BJ (cell line): ENCODE measurements around the gene SMO. TPM values are rescaled to one million over a fixed set of nuclear protein-coding genes. Genes with fewer than 3 reads are reported as not detected.
A peak's percentile ranks its signal among the peaks of the same experiment; 100 is the strongest.

ENCODE experiments used
- CTCF ChIA-PET: fragments of 350-600 bp; formaldehyde crosslinking; extraction: SDS; loops from one replicate; lab custom pipeline; 2021; ENCODE audit warnings: antibody characterized with exemption, inconsistent platforms; lab: Yijun Ruan, JAX
- POLR2A ChIA-PET: fragments of 300-600 bp; sonication (Branson Sonifier 250); formaldehyde crosslinking; extraction: SDS; loops from one replicate; lab custom pipeline; 2021; ENCODE audit warnings: antibody characterized with exemption; lab: Charles Lee
- DNase-seq: peaks from one replicate; pipeline ENCODE4 v3.0.0-alpha.2; 2011; ENCODE audit warnings: low read depth
- H3K27me3 ChIP-seq: 2 replicates; pipeline ENCODE4 v1.6.0; 2011; ENCODE audit warnings: low read length; ENCODE audit not compliant: control insufficient read depth, insufficient read depth
- H3K36me3 ChIP-seq: 2 replicates; pipeline ENCODE4 v1.5.1; 2011; ENCODE audit warnings: low read length; ENCODE audit not compliant: control insufficient read depth, insufficient read depth
- H3K4me3 ChIP-seq: 2 replicates; pipeline ENCODE4 v1.5.1; 2011; ENCODE audit warnings: low read depth, mild to moderate bottlenecking, control low read depth, low read length
- polyA plus RNA-seq: library from polyadenylated mRNA; depleted of rRNA; stranded (reverse); fragments of >200 nt; gene quantifications from 2 replicates; pipeline ENCODE4 v1.2.3, GENCODE V29; 2011
- TF ChIP-seq, protein P1 (sequence below): IDR thresholded peaks from 2 replicates; pipeline ENCODE4 v1.5.1; 2011; ENCODE audit warnings: low read depth, mild to moderate bottlenecking, control low read depth, inconsistent platforms, low read length, moderate library complexity; ENCODE audit not compliant: insufficient read depth

Gene SMO
- polyA plus RNA-seq, 1 experiment = 10.8 TPM

- ChIA-PET CTCF (interaction anchor here (1.3 kb wide), 1 partner anchor 23 kb away, joined by 4 read pairs; no protein-coding TSS in a partner anchor), POLR2A (no interaction called here)
- H3K4me3 ChIP-seq = no peak overlapping the region
- TF ChIP-seq, protein P1, sequence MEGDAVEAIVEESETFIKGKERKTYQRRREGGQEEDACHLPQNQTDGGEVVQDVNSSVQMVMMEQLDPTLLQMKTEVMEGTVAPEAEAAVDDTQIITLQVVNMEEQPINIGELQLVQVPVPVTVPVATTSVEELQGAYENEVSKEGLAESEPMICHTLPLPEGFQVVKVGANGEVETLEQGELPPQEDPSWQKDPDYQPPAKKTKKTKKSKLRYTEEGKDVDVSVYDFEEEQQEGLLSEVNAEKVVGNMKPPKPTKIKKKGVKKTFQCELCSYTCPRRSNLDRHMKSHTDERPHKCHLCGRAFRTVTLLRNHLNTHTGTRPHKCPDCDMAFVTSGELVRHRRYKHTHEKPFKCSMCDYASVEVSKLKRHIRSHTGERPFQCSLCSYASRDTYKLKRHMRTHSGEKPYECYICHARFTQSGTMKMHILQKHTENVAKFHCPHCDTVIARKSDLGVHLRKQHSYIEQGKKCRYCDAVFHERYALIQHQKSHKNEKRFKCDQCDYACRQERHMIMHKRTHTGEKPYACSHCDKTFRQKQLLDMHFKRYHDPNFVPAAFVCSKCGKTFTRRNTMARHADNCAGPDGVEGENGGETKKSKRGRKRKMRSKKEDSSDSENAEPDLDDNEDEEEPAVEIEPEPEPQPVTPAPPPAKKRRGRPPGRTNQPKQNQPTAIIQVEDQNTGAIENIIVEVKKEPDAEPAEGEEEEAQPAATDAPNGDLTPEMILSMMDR = no peak
- H3K36me3 ChIP-seq = no peaks in the 10 kb centered on the region
- no peak for DNase-seq
- H3K27me3 ChIP-seq = peaks cover 2% of the 10 kb centered on the region; the same call in 1 of the 2 replicates
Observed at GRCh38 chr7:129186749-129187260, 1.6 kb upstream of the SMO start.

DNA sequence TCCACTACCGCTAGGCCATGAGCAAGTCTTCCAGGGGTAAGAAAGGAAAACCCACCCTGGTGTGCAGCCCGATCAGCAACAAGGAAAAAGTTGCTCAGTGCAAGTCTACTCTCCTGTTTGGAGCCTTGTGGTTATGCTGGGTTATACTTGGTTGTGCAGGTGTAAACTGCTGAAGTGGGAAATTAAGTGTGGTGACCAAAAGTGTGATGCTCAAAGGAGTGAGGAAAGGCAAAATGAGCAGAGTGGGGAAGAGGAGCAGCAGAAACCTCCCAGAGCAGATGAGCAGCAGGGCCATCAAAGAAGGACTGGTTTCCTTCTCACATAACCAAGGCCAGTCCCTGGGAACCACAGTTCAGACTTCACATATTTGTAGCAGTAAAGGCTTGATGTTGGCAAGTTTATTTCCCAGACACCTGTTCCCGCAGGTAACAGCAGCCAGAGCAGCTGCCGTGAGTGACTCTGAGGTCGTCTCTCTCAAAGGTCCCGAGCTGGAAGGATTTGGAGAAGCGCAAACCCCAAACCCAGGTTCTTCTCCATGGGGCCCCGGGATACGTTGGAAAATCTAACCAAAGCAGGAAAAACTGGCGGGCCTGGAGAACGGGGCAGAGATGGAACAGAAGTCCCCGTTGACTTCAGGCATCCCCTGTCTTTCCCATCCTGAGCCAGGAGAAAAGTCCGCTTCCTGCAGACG, 607 bp upstream of the SMO start:
- H3K4me3 ChIP-seq = peak overlapping the region; percentile 61
- CTCF ChIA-PET = interaction anchor here (1.1 to 2.2 kb wide), 3 partner anchors 23 to 96 kb away, joined by 3 to 11 read pairs (median 9); no protein-coding TSS in a partner anchor
- no peak for DNase-seq
- TF ChIP-seq, protein P1 = no peak
- H3K36me3 ChIP-seq = no peaks in the 10 kb centered on the region
- peaks cover 2% of the 10 kb centered on the region; the same call in 1 of the 2 replicates for H3K27me3 ChIP-seq
- POLR2A ChIA-PET = interaction anchor here (0.5 to 0.6 kb wide), 2 partner anchors 22 to 773 kb away, joined by 3 to 10 read pairs; no protein-coding TSS in a partner anchor

- Histone ChIP-seq H3K4me3 (peak overlapping the region; percentile 61), H3K27me3 (peaks cover 2% of the 10 kb centered on the region; the same call in 1 of the 2 replicates), H3K36me3 (no peaks in the 10 kb centered on the region)
- DNase-seq = no peak
- CTCF ChIA-PET = interaction anchor here (0.6 to 2.2 kb wide), 7 partner anchors 22 to 120 kb away, joined by 3 to 11 read pairs (median 3); no protein-coding TSS in a partner anchor
- POLR2A ChIA-PET = interaction anchor here (0.6 kb wide), 1 partner anchor 10 kb away, joined by 29 read pairs; no protein-coding TSS in a partner anchor
- TF ChIP-seq, protein P1 = no peak
Observed at GRCh38 chr7:129188892-129189660, 643 bp downstream of the SMO start.

DNA sequence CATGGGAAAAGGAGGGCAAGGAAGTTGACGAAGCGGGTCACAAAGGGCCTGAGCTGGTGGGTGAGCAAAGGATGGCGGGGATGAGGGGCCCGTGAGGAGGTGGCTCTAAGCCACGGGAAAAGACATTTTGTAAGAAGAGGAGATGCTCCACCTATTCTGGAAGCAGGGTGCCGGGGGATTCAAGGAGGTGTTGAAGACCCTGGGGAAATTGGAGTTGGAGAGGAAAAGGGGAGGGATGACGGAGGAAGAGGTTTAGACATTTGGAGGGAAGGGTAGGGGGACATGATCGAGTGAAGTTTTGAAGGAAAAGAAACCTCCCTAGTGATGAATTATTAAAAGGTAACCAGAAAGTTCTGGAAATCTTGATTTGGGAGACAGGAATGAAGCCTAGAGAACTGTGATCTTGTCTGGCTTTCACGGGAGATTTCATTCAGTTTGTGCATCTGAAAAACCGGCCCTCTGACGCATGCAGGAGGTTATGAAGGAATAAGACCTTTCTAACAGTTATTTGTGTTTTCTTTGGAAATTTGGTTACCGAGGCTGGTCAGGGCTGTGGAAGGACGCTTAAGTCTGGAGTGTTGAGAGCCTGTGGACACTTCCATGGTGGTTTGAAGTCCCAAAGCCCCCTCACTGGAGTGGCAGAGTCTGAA, 1.4 kb downstream of the SMO start:
- TF ChIP-seq, protein P1 = no peak
- H3K36me3 ChIP-seq = no peaks in the 10 kb centered on the region
- ChIA-PET POLR2A (no interaction called here), CTCF (interaction anchor here (0.8 to 2.2 kb wide), 6 partner anchors 21 to 30 kb away, joined by 3 to 11 read pairs (median 6); no protein-coding TSS in a partner anchor)
- H3K4me3 ChIP-seq = peak overlapping the region; percentile 61
- DNase-seq = no peak
- peaks cover 2% of the 10 kb centered on the region; the same call in 1 of the 2 replicates for H3K27me3 ChIP-seq
